Endothelial cell (in vitro differentiated cells): ENCODE results near the gene DNAJC1. TPM values are rescaled to one million over a fixed set of nuclear protein-coding genes. Genes with fewer than 3 reads are reported as not detected.

ENCODE experiments used
- DNase-seq: peaks from one replicate; pipeline ENCODE4 v3.0.0; 2021; ENCODE audit warnings: low spot score
- H3K27ac Mint-ChIP-seq: one replicate; pipeline ENCODE4 v1.8.0; 2021; ENCODE audit warnings: mixed read lengths, inconsistent platforms; ENCODE audit not compliant: unreplicated experiment
- H3K27me3 Mint-ChIP-seq: one replicate; pipeline ENCODE4 v1.8.0; 2021; ENCODE audit warnings: mild to moderate bottlenecking, moderate library complexity, mixed read lengths, inconsistent platforms; ENCODE audit not compliant: unreplicated experiment
- H3K36me3 Mint-ChIP-seq: one replicate; pipeline ENCODE4 v1.8.0; 2021; ENCODE audit warnings: mild to moderate bottlenecking, low read depth, mixed read lengths, inconsistent platforms; ENCODE audit not compliant: unreplicated experiment
- H3K4me1 Mint-ChIP-seq: one replicate; pipeline ENCODE4 v1.8.0; 2021; ENCODE audit warnings: mild to moderate bottlenecking, mixed read lengths, inconsistent platforms; ENCODE audit not compliant: unreplicated experiment
- H3K4me3 Mint-ChIP-seq: one replicate; pipeline ENCODE4 v1.8.0; 2021; ENCODE audit warnings: mild to moderate bottlenecking, mixed read lengths, inconsistent platforms; ENCODE audit not compliant: unreplicated experiment
- H3K9me3 Mint-ChIP-seq: one replicate; pipeline ENCODE4 v1.8.0; 2021; ENCODE audit warnings: mixed read lengths, inconsistent platforms; ENCODE audit not compliant: unreplicated experiment
- total RNA-seq: library from RNA; stranded (reverse); fragmentation: NEBNext Ultra II Directional; extraction: Animal tissue kit (Norgen Biotek cat#: 25700); gene quantifications from one replicate; pipeline ENCODE4 v1.2.1, GENCODE V29; 2021; ENCODE audit not compliant: unreplicated experiment
- TF ChIP-seq, protein P1 (sequence below): fragments of 200-600 bp; sonication (generic); IDR thresholded peaks from one replicate; pipeline ENCODE4 v1.5.0; 2021; ENCODE audit warnings: antibody characterized with exemption; ENCODE audit not compliant: unreplicated experiment

DNAJC1 gene
- total RNA-seq, 1 donor from 2014 or later = 32.0 TPM

- Mint-ChIP-seq H3K36me3 (peaks cover 5% of the 10 kb centered on the region), H3K27me3 (peaks cover 17% of the 10 kb centered on the region), H3K9me3 (no peaks in the 10 kb centered on the region), H3K4me1 (peaks cover 7% of the 10 kb centered on the region), H3K4me3 (no peak overlapping the region), H3K27ac (no peak overlapping the region)
- TF ChIP-seq, protein P1, sequence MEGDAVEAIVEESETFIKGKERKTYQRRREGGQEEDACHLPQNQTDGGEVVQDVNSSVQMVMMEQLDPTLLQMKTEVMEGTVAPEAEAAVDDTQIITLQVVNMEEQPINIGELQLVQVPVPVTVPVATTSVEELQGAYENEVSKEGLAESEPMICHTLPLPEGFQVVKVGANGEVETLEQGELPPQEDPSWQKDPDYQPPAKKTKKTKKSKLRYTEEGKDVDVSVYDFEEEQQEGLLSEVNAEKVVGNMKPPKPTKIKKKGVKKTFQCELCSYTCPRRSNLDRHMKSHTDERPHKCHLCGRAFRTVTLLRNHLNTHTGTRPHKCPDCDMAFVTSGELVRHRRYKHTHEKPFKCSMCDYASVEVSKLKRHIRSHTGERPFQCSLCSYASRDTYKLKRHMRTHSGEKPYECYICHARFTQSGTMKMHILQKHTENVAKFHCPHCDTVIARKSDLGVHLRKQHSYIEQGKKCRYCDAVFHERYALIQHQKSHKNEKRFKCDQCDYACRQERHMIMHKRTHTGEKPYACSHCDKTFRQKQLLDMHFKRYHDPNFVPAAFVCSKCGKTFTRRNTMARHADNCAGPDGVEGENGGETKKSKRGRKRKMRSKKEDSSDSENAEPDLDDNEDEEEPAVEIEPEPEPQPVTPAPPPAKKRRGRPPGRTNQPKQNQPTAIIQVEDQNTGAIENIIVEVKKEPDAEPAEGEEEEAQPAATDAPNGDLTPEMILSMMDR = no peak
- DNase-seq = no peak
These were observed 253.1 kb downstream of the DNAJC1 start for GRCh38 chr10:21750424-21750823.

DNA sequence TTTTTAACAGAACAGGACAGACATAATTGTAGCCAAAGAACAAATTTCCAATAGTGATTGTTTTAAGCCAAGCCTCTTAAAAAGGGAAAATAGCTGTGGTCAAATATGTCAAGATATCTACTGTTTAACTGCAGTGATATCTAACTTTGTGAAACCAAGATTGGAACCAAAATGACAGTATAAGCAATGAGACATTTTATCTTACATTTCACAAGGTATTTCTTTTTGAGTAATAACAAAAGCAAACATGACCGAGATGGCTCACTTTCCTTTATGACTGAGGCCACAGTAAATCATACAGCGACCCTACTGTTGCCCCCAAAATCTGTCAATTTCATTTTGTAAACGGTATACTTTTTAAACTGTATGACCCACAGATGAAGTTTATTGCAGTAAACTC is 253.7 kb downstream of the DNAJC1 start:
- peaks cover 7% of the 10 kb centered on the region for H3K4me1 Mint-ChIP-seq
- H3K4me3 Mint-ChIP-seq = no peak overlapping the region
- no peak overlapping the region for H3K27ac Mint-ChIP-seq
- TF ChIP-seq, protein P1 = no peak
- peaks cover 5% of the 10 kb centered on the region for H3K36me3 Mint-ChIP-seq
- no peaks in the 10 kb centered on the region for H3K9me3 Mint-ChIP-seq
- peaks cover 17% of the 10 kb centered on the region for H3K27me3 Mint-ChIP-seq
- no peak for DNase-seq

DNA sequence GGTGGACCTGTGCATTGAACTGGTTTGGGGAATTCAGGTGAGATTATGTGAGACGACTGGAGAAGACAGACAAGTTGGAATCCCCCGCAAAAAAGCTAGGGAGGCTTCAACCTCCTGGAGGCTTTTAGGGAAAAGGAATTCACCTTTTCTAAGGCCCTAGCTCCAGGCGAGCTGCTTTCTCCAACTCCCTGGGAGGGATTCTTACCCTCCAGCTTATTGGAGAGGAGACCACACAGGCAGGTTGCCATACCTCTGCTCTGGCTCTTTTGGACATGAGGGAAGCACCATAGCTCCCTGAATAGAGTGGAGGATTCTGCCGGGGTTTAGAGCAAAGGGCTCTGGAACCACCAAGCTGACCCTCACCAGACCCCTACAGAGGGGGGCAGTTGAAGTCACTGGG is 255.7 kb downstream of the DNAJC1 start:
- peaks cover 12% of the 10 kb centered on the region for H3K36me3 Mint-ChIP-seq
- peaks cover 7% of the 10 kb centered on the region for H3K4me1 Mint-ChIP-seq
- no peak for DNase-seq
- no peak overlapping the region for H3K4me3 Mint-ChIP-seq
- TF ChIP-seq, protein P1 = no peak
- H3K27me3 Mint-ChIP-seq = peaks cover 17% of the 10 kb centered on the region
- H3K27ac Mint-ChIP-seq = no peak overlapping the region
- no peaks in the 10 kb centered on the region for H3K9me3 Mint-ChIP-seq

DNA sequence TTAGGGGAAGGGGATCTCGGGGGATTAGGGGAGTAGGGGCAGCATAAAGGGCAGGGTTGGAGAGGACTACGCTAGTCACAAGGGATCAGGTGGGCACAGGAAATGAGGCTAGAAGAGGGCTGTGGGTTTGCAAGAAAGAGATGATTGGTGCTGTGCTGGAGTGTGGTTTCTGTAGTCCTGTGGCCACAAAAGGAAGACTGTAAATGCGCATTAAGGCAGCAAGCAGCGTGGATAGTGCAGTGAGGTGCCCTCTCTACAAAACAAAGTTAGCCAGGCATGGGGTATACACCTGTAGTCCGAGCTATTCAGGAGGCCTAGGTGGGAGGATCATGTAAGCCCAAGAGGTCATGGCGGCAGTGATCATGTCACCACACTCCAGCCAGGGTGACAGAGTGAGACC is 257.4 kb downstream of the DNAJC1 start:
- Mint-ChIP-seq H3K4me3 (peak overlapping the region; percentile 26), H3K27ac (peak overlapping the region; percentile 4), H3K4me1 (peaks cover 3% of the 10 kb centered on the region), H3K27me3 (peaks cover 15% of the 10 kb centered on the region), H3K36me3 (peaks cover 13% of the 10 kb centered on the region), H3K9me3 (no peaks in the 10 kb centered on the region)
- DNase-seq = no peak
- TF ChIP-seq, protein P1 = no peak

- TF ChIP-seq, protein P1 = no peak
These were observed 259.3 kb downstream of the DNAJC1 start for GRCh38 chr10:21744223-21744622.

More at GRCh38 chr10:21744223-21744622, 259.3 kb downstream of the DNAJC1 start:
- H3K36me3 Mint-ChIP-seq = peaks cover 24% of the 10 kb centered on the region
- DNase-seq = no peak
- H3K27me3 Mint-ChIP-seq = peaks cover 18% of the 10 kb centered on the region
- peaks cover 19% of the 10 kb centered on the region for H3K4me1 Mint-ChIP-seq
- no peak overlapping the region for H3K4me3 Mint-ChIP-seq
- H3K9me3 Mint-ChIP-seq = no peaks in the 10 kb centered on the region
- no peak overlapping the region for H3K27ac Mint-ChIP-seq
